SKM-1 (cell line): ENCODE measurements around the gene BOD1L2.

Experiments used
- DNase-seq: peaks from one replicate; lab custom pipeline; 2025; ENCODE audit not compliant: unreplicated experiment; lab: John Stamatoyannopoulos, UW

Gene BOD1L2

GRCh38 chr18:57149531-57149930 lies 2.6 kb downstream of the BOD1L2 start:
- no peak for DNase-seq

DNA sequence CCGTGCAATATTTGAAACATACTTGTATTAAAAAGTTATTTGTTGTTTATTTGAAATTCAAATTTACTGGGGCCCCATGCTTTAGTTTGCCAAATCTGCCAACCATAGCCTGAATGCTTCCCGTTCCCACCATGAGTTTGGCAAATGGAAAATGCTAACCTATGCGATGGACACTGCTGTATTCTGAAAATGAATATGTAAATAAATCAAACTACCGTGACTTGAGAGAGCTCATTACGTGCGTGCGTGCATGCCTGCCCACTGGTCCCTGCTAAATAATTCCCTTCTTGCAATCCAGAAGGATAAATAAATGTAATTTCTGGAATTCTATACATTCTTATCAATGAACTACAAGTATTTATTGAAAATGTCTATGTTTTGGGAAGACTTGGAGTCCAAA lies 3.2 kb downstream of the BOD1L2 start:
- DNase-seq: no peak

- DNase-seq: no peak
These were observed 3.9 kb downstream of the BOD1L2 start for GRCh38 chr18:57150828-57151227.

- DNase-seq: no peak
These were observed 7.4 kb downstream of the BOD1L2 start for GRCh38 chr18:57154191-57154830.

DNA sequence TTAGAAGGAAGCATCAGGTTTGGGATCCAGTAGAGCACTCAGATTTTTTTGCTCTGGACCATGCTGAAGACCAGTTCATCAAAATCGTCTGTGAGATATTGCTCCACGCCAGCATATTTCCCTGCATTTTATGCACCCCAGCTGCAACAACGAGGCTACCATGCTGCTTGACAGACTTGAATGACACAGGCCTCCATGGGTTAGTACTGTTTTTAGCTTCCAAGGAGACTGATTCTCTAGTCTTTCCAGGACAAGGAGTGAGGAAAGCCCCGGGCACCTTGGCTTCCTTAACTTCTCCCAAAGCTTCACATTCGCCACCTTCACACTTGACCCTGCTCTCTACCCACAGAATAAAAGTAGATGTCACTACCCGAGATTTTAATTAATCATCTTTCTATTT lies 17.5 kb downstream of the BOD1L2 start:
- no peak for DNase-seq

DNA sequence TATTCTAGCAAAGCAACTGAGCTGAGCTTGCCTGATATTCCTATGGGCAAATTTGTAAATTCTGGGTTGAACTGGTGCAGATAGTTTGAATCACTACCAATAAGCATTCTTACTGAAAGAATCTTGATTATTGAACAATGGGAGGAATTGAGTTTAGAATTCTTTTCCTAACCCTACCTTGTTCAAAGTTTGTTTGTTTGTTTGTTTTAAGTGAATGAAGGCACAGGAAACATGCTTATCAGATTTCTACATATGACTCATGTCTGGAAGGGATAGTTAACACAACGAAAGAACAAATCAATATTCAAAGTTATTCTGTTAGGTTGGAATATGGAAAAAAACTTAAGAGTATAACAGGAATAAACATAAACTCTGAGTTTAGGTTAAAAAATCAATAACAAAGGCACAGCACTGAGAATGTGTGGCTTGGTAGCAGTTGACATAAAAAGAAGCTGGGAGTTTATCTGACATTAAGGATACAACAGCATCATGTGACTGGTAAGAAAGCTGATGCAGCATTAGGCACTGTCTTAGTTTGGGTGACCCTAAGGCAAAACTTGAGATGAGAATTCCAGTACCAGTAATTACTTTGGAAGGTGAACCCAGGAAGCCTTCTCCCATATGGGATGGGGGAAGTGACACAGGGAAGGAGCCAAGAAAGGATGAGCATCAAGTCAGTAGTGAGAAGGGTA lies 20.9 kb downstream of the BOD1L2 start:
- no peak for DNase-seq

DNA sequence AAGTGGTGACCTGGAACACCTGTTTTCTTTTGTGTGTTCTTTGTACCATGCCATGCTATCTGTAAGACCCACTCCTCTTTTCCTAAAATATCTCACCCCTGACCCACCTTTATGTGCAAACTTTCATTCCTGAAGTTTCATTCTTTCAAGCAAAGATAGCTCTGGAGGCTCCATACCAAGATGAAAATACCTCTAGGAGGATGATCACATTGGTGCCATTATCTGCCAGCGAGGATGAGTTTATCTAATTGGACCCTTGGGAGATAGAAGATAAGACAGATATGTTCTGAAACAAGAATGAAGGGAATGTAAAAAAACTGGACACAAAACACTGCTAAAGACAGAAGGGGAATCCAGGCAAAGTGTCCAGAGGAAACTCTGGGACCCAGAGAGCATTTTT lies 24.1 kb downstream of the BOD1L2 start:
- DNase-seq: no peak

GRCh38 chr18:57175532-57175931 lies 28.6 kb downstream of the BOD1L2 start:
- no peak for DNase-seq

- no peak for DNase-seq
These were observed 38.5 kb downstream of the BOD1L2 start for GRCh38 chr18:57185434-57185833.

GRCh38 chr18:57188851-57189557 lies 42.1 kb downstream of the BOD1L2 start:
- no peak for DNase-seq

- DNase-seq: no peak
These were observed 43.1 kb downstream of the BOD1L2 start for GRCh38 chr18:57190026-57190425.

DNA sequence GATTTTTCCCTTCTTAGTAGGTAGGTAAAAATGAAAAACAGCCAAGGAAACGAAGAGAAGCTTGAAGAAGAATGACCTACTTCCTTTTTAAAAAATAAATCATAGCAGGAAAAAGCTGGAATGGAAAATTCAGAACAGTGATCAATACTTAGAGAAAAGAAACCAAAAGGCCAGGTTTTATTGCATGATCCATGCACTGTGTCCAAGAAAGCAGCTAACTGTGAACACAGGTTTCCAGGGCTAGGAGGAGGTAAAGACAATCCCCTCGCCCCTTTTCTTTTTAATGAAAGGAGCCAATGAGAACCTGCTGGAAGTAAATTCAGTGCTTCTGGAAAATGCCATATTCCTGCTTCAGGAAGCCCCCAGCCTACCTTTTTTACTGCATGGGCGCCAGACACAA lies 47.2 kb downstream of the BOD1L2 start:
- no peak for DNase-seq

- DNase-seq: no peak
These were observed 47.7 kb downstream of the BOD1L2 start for GRCh38 chr18:57194622-57195021.

DNA sequence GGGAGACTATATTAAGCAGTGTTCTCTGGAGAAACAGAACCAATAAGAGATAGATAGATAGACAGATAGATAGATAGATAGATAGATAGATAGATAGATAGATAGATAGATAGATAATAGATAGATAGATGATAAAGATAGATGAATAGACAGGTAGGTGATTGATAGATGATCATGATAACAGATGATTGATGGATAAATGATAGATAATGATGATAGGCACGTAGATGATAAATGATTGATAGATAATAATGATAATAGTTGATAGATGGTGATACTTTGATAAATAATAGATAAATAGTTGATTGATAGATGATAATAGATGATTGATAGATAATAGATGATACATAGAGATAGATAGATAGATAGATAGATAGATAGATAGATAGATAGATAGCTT lies 48.5 kb downstream of the BOD1L2 start:
- no peak for DNase-seq

DNA sequence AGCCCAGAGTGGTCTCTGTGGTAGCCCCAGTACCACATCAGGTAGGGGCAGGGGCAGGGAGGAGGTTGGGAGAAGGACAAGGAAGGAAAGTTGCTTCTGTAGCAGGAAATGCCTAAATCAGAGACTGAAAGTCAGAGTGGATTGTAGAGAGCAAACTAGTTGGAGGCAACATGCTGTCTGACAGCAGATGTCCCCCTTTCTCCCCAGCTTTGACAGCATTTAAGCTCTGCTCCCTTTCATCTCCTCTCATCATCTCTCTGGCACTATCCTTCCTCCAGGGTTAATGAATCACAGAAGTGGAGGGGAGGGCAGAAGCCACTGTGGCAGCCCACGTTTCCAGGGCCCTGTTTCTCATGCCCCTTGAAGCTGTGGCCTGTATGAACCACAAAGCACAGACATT lies 50.4 kb downstream of the BOD1L2 start:
- DNase-seq: no peak

DNA sequence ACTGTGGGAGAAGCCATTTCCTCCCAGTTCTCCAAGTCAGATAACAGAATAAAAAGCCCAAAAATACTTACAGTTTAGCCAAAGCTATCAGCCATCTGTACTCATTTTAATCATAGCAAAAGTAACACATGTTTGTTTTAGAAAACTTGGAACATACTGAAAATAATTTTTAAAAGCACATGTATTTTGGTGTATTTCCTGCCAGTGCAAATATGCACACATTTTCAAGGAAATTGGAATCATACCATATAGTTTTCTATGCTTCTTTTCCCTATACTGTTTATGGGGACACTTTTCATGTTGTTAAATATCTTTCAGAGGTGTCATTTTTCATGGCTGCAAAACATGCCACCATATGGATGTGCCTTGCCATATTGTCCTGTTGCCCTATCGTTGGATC lies 51.2 kb downstream of the BOD1L2 start:
- DNase-seq: no peak
